ENCODE data around the gene DCTN3.

- TF ChIP-seq CTCF (IDR thresholded peaks at IDR 0.05; ENCODE audit: insufficient read depth, low read depth, low read length) (no peak), EZH2 (IDR thresholded peaks at IDR 0.05; ENCODE audit: insufficient read depth, low read length) (no peak)
Observed at GRCh38 chr9:34646211-34647083, 26.2 kb upstream of the DCTN3 start, which contains the start of gene GALT.

All from astrocyte (in vitro differentiated cells and primary cell).